ENCODE data around the gene CCDC154. TPM values are rescaled to one million over a fixed set of nuclear protein-coding genes. Genes with fewer than 3 reads are reported as not detected.

CCDC154 gene
- total RNA-seq, 2 experiments from 2014 or later, result 0.85 to 1.1 TPM

DNA sequence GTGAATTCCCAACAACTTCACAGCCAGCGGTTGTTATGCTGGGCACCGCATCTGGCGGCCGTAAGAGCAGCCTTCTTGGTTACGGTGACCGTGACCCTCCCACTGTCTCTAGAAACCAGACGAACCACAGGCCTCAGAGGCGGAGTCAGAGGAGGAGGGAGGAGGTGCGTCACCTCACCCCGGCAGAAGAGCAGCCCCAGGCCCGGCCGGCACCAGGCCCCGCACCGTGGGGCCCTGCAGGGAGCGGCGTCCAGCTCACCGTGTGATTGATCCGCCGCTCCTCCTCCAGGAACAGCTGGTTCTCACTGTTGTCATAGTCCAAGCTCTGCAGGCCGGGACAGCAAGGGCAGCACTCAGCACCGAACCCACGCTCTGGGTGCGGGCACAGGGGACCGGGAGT lies 16.8 kb upstream of the CCDC154 start:
- Histone ChIP-seq H2AFZ (ENCODE audit: low read length) (no peak overlapping the region), H4K20me1 (ENCODE audit: insufficient read depth, low read length) (no peaks in the 10 kb centered on the region), H3K36me3 (ENCODE audit: insufficient read depth, low read length) (peaks cover 9% of the 10 kb centered on the region; the same call in 1 of the 2 replicates), H3K9me2 (ENCODE audit: insufficient read depth, low read length) (no peaks in the 10 kb centered on the region), H3K4me3 (ENCODE audit: low read depth, low read length, poor library complexity, severe bottlenecking) (no peak overlapping the region), H3K9me3 (ENCODE audit: low read length) (no peaks in the 10 kb centered on the region), H3K4me2 (ENCODE audit: low read length) (no peak overlapping the region), H3K27ac (ENCODE audit: low read depth, low read length, poor library complexity, severe bottlenecking) (no peak overlapping the region), H3K79me2 (ENCODE audit: insufficient read depth, low read depth, low read length) (no peaks in the 10 kb centered on the region), H3K4me1 (ENCODE audit: insufficient read depth, low read length, poor library complexity, severe bottlenecking) (peaks cover 9% of the 10 kb centered on the region)
- TF ChIP-seq, protein P1, sequence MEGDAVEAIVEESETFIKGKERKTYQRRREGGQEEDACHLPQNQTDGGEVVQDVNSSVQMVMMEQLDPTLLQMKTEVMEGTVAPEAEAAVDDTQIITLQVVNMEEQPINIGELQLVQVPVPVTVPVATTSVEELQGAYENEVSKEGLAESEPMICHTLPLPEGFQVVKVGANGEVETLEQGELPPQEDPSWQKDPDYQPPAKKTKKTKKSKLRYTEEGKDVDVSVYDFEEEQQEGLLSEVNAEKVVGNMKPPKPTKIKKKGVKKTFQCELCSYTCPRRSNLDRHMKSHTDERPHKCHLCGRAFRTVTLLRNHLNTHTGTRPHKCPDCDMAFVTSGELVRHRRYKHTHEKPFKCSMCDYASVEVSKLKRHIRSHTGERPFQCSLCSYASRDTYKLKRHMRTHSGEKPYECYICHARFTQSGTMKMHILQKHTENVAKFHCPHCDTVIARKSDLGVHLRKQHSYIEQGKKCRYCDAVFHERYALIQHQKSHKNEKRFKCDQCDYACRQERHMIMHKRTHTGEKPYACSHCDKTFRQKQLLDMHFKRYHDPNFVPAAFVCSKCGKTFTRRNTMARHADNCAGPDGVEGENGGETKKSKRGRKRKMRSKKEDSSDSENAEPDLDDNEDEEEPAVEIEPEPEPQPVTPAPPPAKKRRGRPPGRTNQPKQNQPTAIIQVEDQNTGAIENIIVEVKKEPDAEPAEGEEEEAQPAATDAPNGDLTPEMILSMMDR (conservative IDR thresholded peaks at IDR 0.05; ENCODE audit: low read length), result no peak
- no peak for TF ChIP-seq EZH2phosphoT487 (IDR thresholded peaks at IDR 0.05; ENCODE audit: borderline replicate concordance, low read depth, low read length)
- no TSS peak for BruUV-seq (replicated peaks)
- DNase-seq (ENCODE audit: low spot score), result no peak
- ChIA-PET CTCF (ENCODE audit: unreplicated experiment) (no interaction called here), POLR2A (no interaction called here)
- intact Hi-C loops (cut with micrococcal nuclease; ENCODE audit: unreplicated experiment), result no loop called here

DNA sequence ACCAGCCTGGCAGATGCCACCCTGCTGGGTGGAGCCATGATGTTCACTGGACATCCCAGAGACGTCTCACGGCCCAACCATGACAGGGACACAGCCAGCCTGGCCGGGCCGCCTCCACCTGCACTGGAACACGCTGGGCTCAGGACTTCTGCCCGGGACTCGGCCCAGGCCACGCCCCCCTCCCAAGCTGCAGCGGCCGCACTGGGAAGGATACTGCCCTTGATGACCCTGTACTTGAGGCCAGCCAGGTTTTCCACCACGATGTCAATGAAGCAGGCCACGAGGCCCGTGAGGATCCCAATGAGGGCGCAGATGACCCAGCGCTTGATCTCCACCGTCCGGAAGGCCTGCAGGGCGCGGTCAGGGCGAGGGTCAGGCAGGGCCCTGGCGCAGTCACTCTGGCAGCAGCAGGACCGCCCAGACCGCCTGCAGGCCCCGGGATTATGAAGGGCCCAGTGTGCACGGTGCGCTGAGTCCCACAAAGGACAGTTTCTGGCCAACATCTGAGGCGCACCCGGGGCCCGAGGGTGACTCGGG lies 16.3 kb upstream of the CCDC154 start:
- intact Hi-C loops (cut with micrococcal nuclease; ENCODE audit: unreplicated experiment), result no loop called here
- Histone ChIP-seq H2AFZ (ENCODE audit: low read length) (no peak overlapping the region), H4K20me1 (ENCODE audit: insufficient read depth, low read length) (no peaks in the 10 kb centered on the region), H3K36me3 (ENCODE audit: insufficient read depth, low read length) (peaks cover 9% of the 10 kb centered on the region; the same call in 1 of the 2 replicates), H3K27ac (ENCODE audit: low read depth, low read length, poor library complexity, severe bottlenecking) (no peak overlapping the region), H3K4me3 (ENCODE audit: low read depth, low read length, poor library complexity, severe bottlenecking) (no peak overlapping the region), H3K79me2 (ENCODE audit: insufficient read depth, low read depth, low read length) (no peaks in the 10 kb centered on the region), H3K9me2 (ENCODE audit: insufficient read depth, low read length) (no peaks in the 10 kb centered on the region), H3K4me2 (ENCODE audit: low read length) (no peak overlapping the region), H3K4me1 (ENCODE audit: insufficient read depth, low read length, poor library complexity, severe bottlenecking) (peaks cover 9% of the 10 kb centered on the region), H3K9me3 (ENCODE audit: low read length) (no peaks in the 10 kb centered on the region)
- POLR2A ChIA-PET, result no interaction called here
- TF ChIP-seq, protein P1 (conservative IDR thresholded peaks at IDR 0.05; ENCODE audit: low read length), result no peak
- no peak for TF ChIP-seq EZH2phosphoT487 (IDR thresholded peaks at IDR 0.05; ENCODE audit: borderline replicate concordance, low read depth, low read length)
- CTCF ChIA-PET (ENCODE audit: unreplicated experiment), result no interaction called here
- no peak for DNase-seq (ENCODE audit: low spot score)
- BruUV-seq (replicated peaks), result no TSS peak

DNA sequence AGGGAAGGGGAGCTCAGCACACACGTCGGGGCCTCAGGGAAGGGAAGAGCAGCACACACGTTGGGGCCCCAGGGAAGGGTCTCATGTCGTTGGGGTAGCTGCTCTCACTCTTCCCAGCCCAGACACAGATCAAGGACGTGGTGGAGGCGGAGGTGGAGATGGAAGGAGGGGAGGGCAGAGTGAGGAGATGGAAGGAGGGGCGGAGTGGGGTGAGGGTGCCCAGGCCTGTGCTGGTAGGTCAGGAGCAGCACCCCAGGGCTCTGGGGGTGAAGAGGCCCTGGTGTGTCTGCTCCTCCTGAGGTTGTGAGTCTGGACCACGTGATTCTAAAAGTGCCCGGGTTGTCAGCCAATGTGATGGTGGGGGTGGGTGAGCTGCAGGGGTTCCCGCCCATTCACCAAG lies 15.6 kb upstream of the CCDC154 start:
- Histone ChIP-seq H3K79me2 (ENCODE audit: insufficient read depth, low read depth, low read length) (no peaks in the 10 kb centered on the region), H3K4me2 (ENCODE audit: low read length) (no peak overlapping the region), H3K27ac (ENCODE audit: low read depth, low read length, poor library complexity, severe bottlenecking) (no peak overlapping the region), H3K4me1 (ENCODE audit: insufficient read depth, low read length, poor library complexity, severe bottlenecking) (peaks cover 9% of the 10 kb centered on the region), H3K36me3 (ENCODE audit: insufficient read depth, low read length) (peaks cover 9% of the 10 kb centered on the region; the same call in 1 of the 2 replicates), H3K9me2 (ENCODE audit: insufficient read depth, low read length) (no peaks in the 10 kb centered on the region), H4K20me1 (ENCODE audit: insufficient read depth, low read length) (no peaks in the 10 kb centered on the region), H2AFZ (ENCODE audit: low read length) (no peak overlapping the region), H3K9me3 (ENCODE audit: low read length) (no peaks in the 10 kb centered on the region), H3K4me3 (ENCODE audit: low read depth, low read length, poor library complexity, severe bottlenecking) (no peak overlapping the region)
- TF ChIP-seq, protein P1 (conservative IDR thresholded peaks at IDR 0.05; ENCODE audit: low read length), result no peak
- TF ChIP-seq EZH2phosphoT487 (IDR thresholded peaks at IDR 0.05; ENCODE audit: borderline replicate concordance, low read depth, low read length), result no peak
- CTCF ChIA-PET (ENCODE audit: unreplicated experiment), result interaction anchor here (0.6 kb wide), 1 partner anchor 100 kb away, joined by 3 read pairs; no protein-coding TSS in a partner anchor
- BruUV-seq (replicated peaks), result no TSS peak
- DNase-seq (ENCODE audit: low spot score), result no peak
- intact Hi-C loops (cut with micrococcal nuclease; ENCODE audit: unreplicated experiment), result no loop called here
- POLR2A ChIA-PET, result interaction anchor here (0.5 to 0.7 kb wide), 3 partner anchors 32 to 245 kb away, joined by 3 to 5 read pairs (median 4); no protein-coding TSS in a partner anchor
